Activated B cell treated with CpG ODN at 0.5 μM for 24 hours (primary cell): ENCODE data around the gene CCDC63. TPM values are rescaled to one million over a fixed set of nuclear protein-coding genes. Genes with fewer than 3 reads are reported as not detected.

ENCODE experiments used
- ATAC-seq: fragments of 200-7000 bp; cut with Tn5 transposase; one replicate; pipeline ENCODE4 v1.10.0; 2021; ENCODE audit warnings: low read depth, mild to moderate bottlenecking, moderate library complexity
- CTCF ChIA-PET: fragments of 350-600 bp; sonication (Branson Sonifier 250); formaldehyde crosslinking; loops from one replicate; lab custom pipeline; 2021; ENCODE audit warnings: antibody characterized with exemption; lab: Charles Lee
- POLR2A ChIA-PET: fragments of 350-600 bp; sonication (Branson Sonifier 250); formaldehyde crosslinking; loops from one replicate; lab custom pipeline; 2021; ENCODE audit warnings: antibody characterized with exemption; lab: Charles Lee
- DNase-seq: peaks from one replicate; pipeline ENCODE4 v3.0.0; 2022
- H3K27ac Mint-ChIP-seq: one replicate; pipeline ENCODE4 v1.8.0; 2020; ENCODE audit warnings: mixed read lengths
- H3K27me3 Mint-ChIP-seq: one replicate; pipeline ENCODE4 v1.8.0; 2021; ENCODE audit warnings: mixed read lengths
- H3K36me3 Mint-ChIP-seq: one replicate; pipeline ENCODE4 v1.8.0; 2021; ENCODE audit warnings: low read depth, mixed read lengths
- H3K4me1 Mint-ChIP-seq: one replicate; pipeline ENCODE4 v1.8.0; 2021; ENCODE audit warnings: mixed read lengths
- H3K4me3 Mint-ChIP-seq: one replicate; pipeline ENCODE4 v1.8.0; 2020; ENCODE audit warnings: mild to moderate bottlenecking, mixed read lengths
- H3K9me3 Mint-ChIP-seq: one replicate; pipeline ENCODE4 v1.8.0; 2020; ENCODE audit warnings: mixed read lengths
- intact Hi-C: fragments of 100-400 bp; cut with micrococcal nuclease; formaldehyde crosslinking; loops from one replicate; pipeline ENCODE4 v1.15.1; 2024
- total RNA-seq: library from RNA; stranded (reverse); gene quantifications from 2 replicates; pipeline ENCODE4 v1.2.3, GENCODE V29; 2022
- TF ChIP-seq, protein P1 (sequence below): fragments of 200-600 bp; IDR thresholded peaks from one replicate; pipeline ENCODE4 v1.8.0; 2022; ENCODE audit warnings: antibody characterized with exemption, mild to moderate bottlenecking

Gene CCDC63
- total RNA-seq, 1 donor from 2014 or later: not detected

DNA sequence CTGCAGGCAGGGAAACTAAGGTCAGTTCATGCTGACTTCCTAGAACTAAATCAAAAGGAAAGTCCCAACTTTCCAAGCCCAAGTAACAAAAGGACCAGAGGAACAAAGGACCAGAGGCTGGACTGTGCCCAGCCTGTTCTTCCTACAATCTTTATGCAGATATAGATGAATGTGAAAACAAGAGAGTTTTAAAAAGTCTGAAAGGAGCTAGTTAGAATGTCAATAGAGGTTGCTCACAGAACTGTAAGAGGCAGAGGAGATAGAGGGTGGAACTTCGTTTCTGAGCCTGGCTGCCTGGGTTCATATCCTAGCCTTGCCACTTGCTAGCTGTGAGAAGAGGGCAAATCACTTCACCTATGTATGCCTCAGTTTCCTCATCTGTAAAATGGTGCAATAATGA, 30.0 kb upstream of the CCDC63 start:
- no peak for DNase-seq
- no peaks in the 10 kb centered on the region for H3K9me3 Mint-ChIP-seq
- no peak overlapping the region for H3K4me3 Mint-ChIP-seq
- H3K27ac Mint-ChIP-seq: no peak overlapping the region
- POLR2A ChIA-PET: interaction anchor here (0.6 kb wide), 1 partner anchor 211 kb away, joined by 7 read pairs; no protein-coding TSS in a partner anchor
- CTCF ChIA-PET: interaction anchor here (1.2 kb wide), 1 partner anchor 10 kb away, joined by 3 read pairs; no protein-coding TSS in a partner anchor
- no peaks in the 10 kb centered on the region for H3K4me1 Mint-ChIP-seq
- intact Hi-C loops: no loop called here
- no peak for ATAC-seq
- H3K27me3 Mint-ChIP-seq: peaks cover 5% of the 10 kb centered on the region
- no peaks in the 10 kb centered on the region for H3K36me3 Mint-ChIP-seq
- TF ChIP-seq, protein P1, sequence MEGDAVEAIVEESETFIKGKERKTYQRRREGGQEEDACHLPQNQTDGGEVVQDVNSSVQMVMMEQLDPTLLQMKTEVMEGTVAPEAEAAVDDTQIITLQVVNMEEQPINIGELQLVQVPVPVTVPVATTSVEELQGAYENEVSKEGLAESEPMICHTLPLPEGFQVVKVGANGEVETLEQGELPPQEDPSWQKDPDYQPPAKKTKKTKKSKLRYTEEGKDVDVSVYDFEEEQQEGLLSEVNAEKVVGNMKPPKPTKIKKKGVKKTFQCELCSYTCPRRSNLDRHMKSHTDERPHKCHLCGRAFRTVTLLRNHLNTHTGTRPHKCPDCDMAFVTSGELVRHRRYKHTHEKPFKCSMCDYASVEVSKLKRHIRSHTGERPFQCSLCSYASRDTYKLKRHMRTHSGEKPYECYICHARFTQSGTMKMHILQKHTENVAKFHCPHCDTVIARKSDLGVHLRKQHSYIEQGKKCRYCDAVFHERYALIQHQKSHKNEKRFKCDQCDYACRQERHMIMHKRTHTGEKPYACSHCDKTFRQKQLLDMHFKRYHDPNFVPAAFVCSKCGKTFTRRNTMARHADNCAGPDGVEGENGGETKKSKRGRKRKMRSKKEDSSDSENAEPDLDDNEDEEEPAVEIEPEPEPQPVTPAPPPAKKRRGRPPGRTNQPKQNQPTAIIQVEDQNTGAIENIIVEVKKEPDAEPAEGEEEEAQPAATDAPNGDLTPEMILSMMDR: no peak

DNA sequence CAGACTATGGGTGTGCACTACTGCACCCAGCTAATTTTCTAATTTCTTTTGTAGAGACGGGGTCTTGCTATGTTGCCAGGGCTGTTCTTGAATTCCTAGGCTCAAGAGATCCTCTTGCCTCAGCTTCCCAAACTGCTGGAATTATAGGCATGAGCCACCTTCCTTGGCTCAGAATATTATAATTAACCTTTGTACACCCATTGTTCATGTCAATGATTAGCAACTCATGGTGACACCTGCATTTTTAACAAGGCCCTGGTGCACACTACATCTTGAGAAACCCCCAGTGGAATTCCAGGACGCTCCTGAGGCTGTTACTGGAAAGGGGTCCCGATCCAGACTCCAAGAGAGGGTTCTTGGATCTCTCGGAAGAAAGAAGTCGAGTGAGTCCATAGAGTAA, 28.3 kb upstream of the CCDC63 start:
- CTCF ChIA-PET: no interaction called here
- DNase-seq (no peak), ATAC-seq (no peak)
- no peaks in the 10 kb centered on the region for H3K9me3 Mint-ChIP-seq
- POLR2A ChIA-PET: no interaction called here
- H3K4me1 Mint-ChIP-seq: no peaks in the 10 kb centered on the region
- no peaks in the 10 kb centered on the region for H3K36me3 Mint-ChIP-seq
- TF ChIP-seq, protein P1: no peak
- H3K27me3 Mint-ChIP-seq: no peaks in the 10 kb centered on the region
- no peak overlapping the region for H3K27ac Mint-ChIP-seq
- H3K4me3 Mint-ChIP-seq: no peak overlapping the region
- intact Hi-C loops: no loop called here

DNA sequence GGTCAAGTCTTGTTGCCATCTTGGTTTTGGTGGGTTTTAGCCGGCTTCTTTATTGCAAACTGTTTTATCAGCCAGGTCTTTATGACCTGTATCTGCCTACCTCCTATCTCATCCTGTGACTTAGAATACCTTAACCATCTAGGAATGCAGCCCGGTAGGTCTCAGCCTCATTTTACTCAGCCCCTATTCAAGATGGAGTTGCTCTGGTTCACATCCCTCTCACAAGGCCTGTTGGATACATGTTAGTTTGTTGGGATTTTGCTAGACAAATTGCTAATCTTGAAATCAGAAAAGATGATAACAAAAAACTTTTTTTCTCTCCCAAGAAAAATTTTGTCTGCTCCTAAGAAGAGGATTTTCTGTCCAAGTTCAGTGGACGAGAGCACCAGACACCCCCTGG, 27.6 kb upstream of the CCDC63 start:
- TF ChIP-seq, protein P1: no peak
- Mint-ChIP-seq H3K9me3 (no peaks in the 10 kb centered on the region), H3K27ac (no peak overlapping the region), H3K36me3 (no peaks in the 10 kb centered on the region), H3K4me1 (no peaks in the 10 kb centered on the region), H3K27me3 (no peaks in the 10 kb centered on the region), H3K4me3 (no peak overlapping the region)
- intact Hi-C loops: no loop called here
- no peak for ATAC-seq
- DNase-seq: no peak
- ChIA-PET POLR2A (no interaction called here), CTCF (no interaction called here)

DNA sequence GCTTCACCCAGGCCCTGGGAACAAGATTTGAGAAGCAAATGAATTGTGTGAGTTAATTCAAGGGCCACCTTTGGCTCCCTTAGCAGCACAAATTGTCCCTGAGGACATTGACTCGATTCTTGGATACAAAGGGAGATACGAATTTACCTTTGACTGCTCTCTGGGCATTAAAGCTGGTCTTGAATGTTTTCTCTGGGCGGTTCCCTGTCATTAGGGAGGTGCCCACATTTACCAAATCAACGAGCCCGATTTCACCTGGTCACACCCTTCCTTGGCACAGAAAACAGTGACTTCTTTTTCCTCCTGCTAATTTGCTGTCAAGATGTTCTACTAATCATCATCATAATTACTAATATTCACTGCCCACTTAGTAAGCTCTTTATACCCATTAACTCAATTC, 27.1 kb upstream of the CCDC63 start:
- DNase-seq (no peak), ATAC-seq (no peak)
- TF ChIP-seq, protein P1: no peak
- intact Hi-C loops: no loop called here
- Mint-ChIP-seq H3K9me3 (no peaks in the 10 kb centered on the region), H3K4me1 (no peaks in the 10 kb centered on the region), H3K27ac (no peak overlapping the region), H3K36me3 (no peaks in the 10 kb centered on the region), H3K27me3 (no peaks in the 10 kb centered on the region), H3K4me3 (no peak overlapping the region)
- POLR2A ChIA-PET: interaction anchor here (0.7 kb wide), 1 partner anchor 504 kb away, joined by 4 read pairs; no protein-coding TSS in a partner anchor
- CTCF ChIA-PET: no interaction called here

DNA sequence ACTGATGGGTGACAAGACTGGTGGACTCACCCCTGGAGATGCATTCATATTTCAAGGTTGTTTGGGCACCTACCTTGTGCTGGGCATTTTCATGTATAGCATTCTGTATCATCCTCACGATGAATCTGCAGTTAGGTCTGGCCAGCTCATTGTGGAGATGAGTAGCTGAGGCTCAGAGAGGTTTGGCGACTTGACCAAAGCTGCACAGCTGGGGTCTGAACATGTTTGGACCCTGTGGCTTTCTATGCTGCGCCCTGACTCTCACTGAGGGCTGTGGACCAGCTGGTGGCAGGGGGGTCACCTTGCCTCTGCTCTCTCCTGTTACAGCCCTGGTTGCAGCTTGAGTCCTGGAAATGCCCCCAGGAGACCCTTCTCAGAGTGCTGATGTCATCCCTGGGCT, 24.9 kb upstream of the CCDC63 start:
- Mint-ChIP-seq H3K27ac (no peak overlapping the region), H3K9me3 (no peaks in the 10 kb centered on the region), H3K4me3 (no peak overlapping the region), H3K4me1 (peaks cover 5% of the 10 kb centered on the region), H3K36me3 (no peaks in the 10 kb centered on the region), H3K27me3 (peaks cover 1% of the 10 kb centered on the region)
- TF ChIP-seq, protein P1: no peak
- ATAC-seq (no peak), DNase-seq (no peak)
- CTCF ChIA-PET: interaction anchor here (1.1 kb wide), 1 partner anchor 372 kb away, joined by 3 read pairs; the partner anchor contains the start of gene ARPC3
- intact Hi-C loops: no loop called here
- POLR2A ChIA-PET: no interaction called here
